Measurements from ENCODE around the gene UROC1. TPM values are rescaled to one million over a fixed set of nuclear protein-coding genes. Genes with fewer than 3 reads are reported as not detected.
A peak's percentile ranks its signal among the peaks of the same experiment; 100 is the strongest.

UROC1 gene
- total and polyA plus RNA-seq, 2 donors, result 0.07 to 0.38 TPM

DNA sequence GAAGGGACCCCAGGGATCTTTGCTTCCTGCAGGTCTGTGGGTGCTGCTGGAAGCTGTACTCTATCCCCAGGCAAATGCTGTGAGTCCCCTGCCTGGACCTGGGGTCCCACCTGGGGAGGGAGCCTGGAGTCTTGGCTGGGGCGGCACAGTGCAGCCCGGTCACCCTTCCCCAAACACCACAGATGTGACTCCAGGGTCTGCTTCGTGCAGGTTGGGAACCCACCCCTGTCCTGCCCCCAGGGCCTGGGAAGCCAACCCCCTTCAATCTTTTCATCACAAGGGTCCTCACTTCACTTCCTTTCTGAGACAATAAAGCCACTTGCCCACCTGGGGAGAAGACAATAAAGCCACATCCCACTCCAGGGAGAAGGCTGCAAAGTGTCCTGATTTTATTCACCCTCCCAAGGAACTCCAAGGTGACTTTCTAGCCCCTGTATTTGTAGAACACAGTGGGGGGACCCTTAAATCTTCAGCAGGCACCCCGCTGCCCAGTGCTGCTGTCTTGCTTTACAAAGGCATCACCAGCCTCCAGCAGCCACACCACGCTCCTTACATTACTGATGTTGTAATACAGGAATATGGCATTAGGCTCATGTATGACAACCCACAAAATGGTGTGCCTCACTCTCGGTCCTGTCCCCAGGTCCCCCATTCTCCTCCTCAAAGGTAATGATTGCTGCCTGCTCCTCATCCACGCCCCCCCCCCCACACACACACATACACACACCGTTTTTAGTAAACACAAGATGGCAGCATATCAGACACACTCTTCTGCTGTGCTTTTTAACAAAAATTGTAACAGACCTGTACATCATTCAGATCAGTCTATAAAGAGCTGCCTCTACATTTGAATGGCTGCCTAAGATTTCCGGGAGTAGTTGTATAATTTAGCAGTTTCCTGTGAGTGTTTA, 31.2 kb upstream of the UROC1 start:
- peak in 1 of 9 donors; percentile 15 for DNase-seq (ENCODE audit: low read depth in 6 of 9, low spot score in 9 of 9)
- Histone ChIP-seq H3K9me3 (ENCODE audit: control insufficient read depth in 2 of 2, insufficient read depth in 1 of 2, low read length in 1 of 2) (peaks cover 0 to 3% of the 10 kb centered on the region in 2 donors), H3K27ac (ENCODE audit: low read depth in 1 of 2, low read length in 1 of 2) (no peak overlapping the region), H3K27me3 (ENCODE audit: control insufficient read depth in 2 of 2, insufficient read depth in 1 of 2, low read length in 1 of 2) (no peaks in the 10 kb centered on the region), H3K4me3 (ENCODE audit: low read length in 2 of 2) (no peak overlapping the region), H3K4me1 (ENCODE audit: control insufficient read depth in 2 of 2, insufficient read depth in 2 of 2, low read length in 2 of 2) (peaks cover 0 to 16% of the 10 kb centered on the region in 2 donors), H3K36me3 (ENCODE audit: control insufficient read depth in 2 of 2, insufficient read depth in 2 of 2, low read length in 1 of 2) (no peaks in the 10 kb centered on the region)
- WGBS, result 75% methylated on average over 9 of the region's 9 CpGs

DNA sequence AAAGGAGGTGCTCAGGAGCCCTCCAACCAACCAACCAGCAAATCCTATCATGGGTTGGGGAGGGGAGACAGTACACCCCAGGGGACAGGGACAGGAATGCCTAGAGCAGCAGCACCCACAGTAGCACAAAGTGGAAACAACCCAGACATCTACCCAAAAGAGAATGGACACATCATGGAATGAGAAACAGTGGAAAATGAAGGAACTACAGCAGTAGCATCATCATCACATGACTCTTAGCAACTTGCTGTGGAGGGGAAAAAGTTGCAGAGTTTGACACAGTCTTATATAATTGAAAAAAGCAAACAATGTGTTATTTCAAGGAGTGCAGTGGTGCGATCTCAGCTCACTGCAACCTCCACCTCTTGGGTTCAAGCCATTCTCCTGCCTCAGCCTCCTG, 30.1 kb upstream of the UROC1 start:
- DNase-seq (ENCODE audit: low read depth in 6 of 9, low spot score in 9 of 9), result no peak
- H3K27me3 ChIP-seq (ENCODE audit: control insufficient read depth in 2 of 2, insufficient read depth in 1 of 2, low read length in 1 of 2), result no peaks in the 10 kb centered on the region
- peaks cover 0 to 16% of the 10 kb centered on the region in 2 donors for H3K4me1 ChIP-seq (ENCODE audit: control insufficient read depth in 2 of 2, insufficient read depth in 2 of 2, low read length in 2 of 2)
- no peaks in the 10 kb centered on the region for H3K36me3 ChIP-seq (ENCODE audit: control insufficient read depth in 2 of 2, insufficient read depth in 2 of 2, low read length in 1 of 2)
- WGBS, result 98% methylated on average over 1 of the region's 1 CpG
- H3K27ac ChIP-seq (ENCODE audit: low read depth in 1 of 2, low read length in 1 of 2), result no peak overlapping the region
- H3K9me3 ChIP-seq (ENCODE audit: control insufficient read depth in 2 of 2, insufficient read depth in 1 of 2, low read length in 1 of 2), result peaks cover 0 to under 1% of the 10 kb centered on the region in 2 donors
- no peak overlapping the region for H3K4me3 ChIP-seq (ENCODE audit: low read length in 2 of 2)

DNA sequence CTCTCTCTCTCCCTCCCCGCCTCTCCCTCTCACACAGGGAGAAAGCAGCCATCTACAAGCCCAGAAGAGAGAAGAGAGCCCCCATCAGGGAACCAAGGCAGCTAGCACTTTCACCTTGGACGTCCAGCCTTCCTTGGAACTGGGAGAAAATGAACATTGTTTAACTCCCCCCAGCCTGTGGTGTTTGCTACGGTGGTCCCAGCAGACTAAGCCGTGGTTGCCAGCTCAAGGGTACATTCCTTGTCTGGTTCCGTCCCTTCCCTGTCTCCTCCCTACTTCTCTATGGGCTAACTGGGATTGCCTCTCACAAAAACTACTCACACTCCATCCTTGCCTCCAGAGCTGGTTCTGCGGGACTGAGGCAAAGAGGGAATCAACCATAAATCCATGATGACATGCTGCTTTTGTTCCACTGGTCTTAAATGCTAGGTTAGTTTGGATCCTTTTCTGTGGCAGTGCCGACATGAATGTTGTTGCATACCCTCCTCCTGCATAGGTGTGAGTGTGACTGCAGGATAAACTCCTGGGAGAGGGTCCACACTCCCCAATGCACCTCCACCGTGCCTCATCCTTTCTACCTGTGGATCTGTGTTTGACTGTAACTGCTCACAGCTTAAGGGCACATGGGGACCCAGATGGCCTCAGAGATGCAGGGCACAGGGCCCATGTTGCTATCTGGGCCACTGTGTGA, 29.1 kb upstream of the UROC1 start:
- Histone ChIP-seq H3K9me3 (ENCODE audit: control insufficient read depth in 2 of 2, insufficient read depth in 1 of 2, low read length in 1 of 2) (peaks cover 0 to 4% of the 10 kb centered on the region in 2 donors), H3K4me1 (ENCODE audit: control insufficient read depth in 2 of 2, insufficient read depth in 2 of 2, low read length in 2 of 2) (peaks cover 0 to 16% of the 10 kb centered on the region in 2 donors), H3K4me3 (ENCODE audit: low read length in 2 of 2) (no peak overlapping the region), H3K27ac (ENCODE audit: low read depth in 1 of 2, low read length in 1 of 2) (no peak overlapping the region), H3K36me3 (ENCODE audit: control insufficient read depth in 2 of 2, insufficient read depth in 2 of 2, low read length in 1 of 2) (no peaks in the 10 kb centered on the region), H3K27me3 (ENCODE audit: control insufficient read depth in 2 of 2, insufficient read depth in 1 of 2, low read length in 1 of 2) (no peaks in the 10 kb centered on the region)
- 96% methylated on average over 8 of the region's 8 CpGs for WGBS
- no peak for DNase-seq (ENCODE audit: low read depth in 6 of 9, low spot score in 9 of 9)

DNA sequence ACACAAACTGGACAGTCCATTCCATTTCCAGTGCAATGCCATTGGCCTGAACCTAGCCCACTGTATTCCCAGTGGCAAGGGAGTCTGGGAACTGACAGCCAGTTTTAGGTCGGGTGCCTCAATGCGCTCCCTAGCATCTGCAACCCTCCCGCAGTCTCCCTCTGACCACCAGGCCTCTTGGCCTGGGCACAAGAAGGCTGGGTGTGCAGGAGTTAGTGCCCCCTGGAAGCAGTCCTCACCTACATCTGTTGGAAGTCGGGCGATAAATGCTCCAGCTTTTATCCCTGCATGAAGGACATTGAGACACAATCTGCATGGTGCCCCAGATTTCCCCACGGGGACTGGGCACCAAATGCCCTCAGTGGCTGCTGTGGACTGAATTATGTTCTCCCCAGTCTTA, 28.4 kb upstream of the UROC1 start:
- no peaks in the 10 kb centered on the region for H3K27me3 ChIP-seq (ENCODE audit: control insufficient read depth in 2 of 2, insufficient read depth in 1 of 2, low read length in 1 of 2)
- H3K36me3 ChIP-seq (ENCODE audit: control insufficient read depth in 2 of 2, insufficient read depth in 2 of 2, low read length in 1 of 2), result no peaks in the 10 kb centered on the region
- H3K27ac ChIP-seq (ENCODE audit: low read depth in 1 of 2, low read length in 1 of 2), result no peak overlapping the region
- WGBS, result 97% methylated on average over 6 of the region's 6 CpGs
- DNase-seq (ENCODE audit: low read depth in 6 of 9, low spot score in 9 of 9), result no peak
- no peak overlapping the region for H3K4me3 ChIP-seq (ENCODE audit: low read length in 2 of 2)
- H3K9me3 ChIP-seq (ENCODE audit: control insufficient read depth in 2 of 2, insufficient read depth in 1 of 2, low read length in 1 of 2), result peaks cover 0 to 4% of the 10 kb centered on the region in 2 donors
- peaks cover 2 to 15% of the 10 kb centered on the region in 2 donors for H3K4me1 ChIP-seq (ENCODE audit: control insufficient read depth in 2 of 2, insufficient read depth in 2 of 2, low read length in 2 of 2)

DNA sequence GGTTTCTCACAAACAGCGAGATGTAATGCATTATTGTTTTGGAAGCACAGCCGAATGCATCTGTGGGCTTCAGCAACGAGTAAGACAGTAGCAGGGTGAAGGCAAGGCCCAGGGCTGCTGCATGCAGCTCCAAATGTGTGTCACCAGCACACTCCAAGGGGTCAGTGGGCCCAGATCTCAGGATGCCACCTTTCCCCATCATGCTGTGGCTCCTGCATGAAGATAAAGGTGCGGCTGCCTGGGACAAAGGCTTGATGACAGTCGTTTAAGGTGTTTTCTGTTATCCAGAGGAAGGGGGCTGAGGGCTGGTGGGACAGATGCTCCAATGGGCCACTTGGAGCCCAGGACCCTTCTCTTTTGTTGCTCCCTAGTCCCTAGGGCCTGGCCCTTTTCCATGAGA, 28.0 kb upstream of the UROC1 start:
- Histone ChIP-seq H3K27ac (ENCODE audit: low read depth in 1 of 2, low read length in 1 of 2) (no peak overlapping the region), H3K4me1 (ENCODE audit: control insufficient read depth in 2 of 2, insufficient read depth in 2 of 2, low read length in 2 of 2) (peaks cover 4 to 19% of the 10 kb centered on the region in 2 donors), H3K9me3 (ENCODE audit: control insufficient read depth in 2 of 2, insufficient read depth in 1 of 2, low read length in 1 of 2) (peaks cover 0 to 4% of the 10 kb centered on the region in 2 donors), H3K36me3 (ENCODE audit: control insufficient read depth in 2 of 2, insufficient read depth in 2 of 2, low read length in 1 of 2) (no peaks in the 10 kb centered on the region), H3K4me3 (ENCODE audit: low read length in 2 of 2) (no peak overlapping the region), H3K27me3 (ENCODE audit: control insufficient read depth in 2 of 2, insufficient read depth in 1 of 2, low read length in 1 of 2) (no peaks in the 10 kb centered on the region)
- 90% methylated on average over 5 of the region's 5 CpGs for WGBS
- DNase-seq (ENCODE audit: low read depth in 6 of 9, low spot score in 9 of 9), result no peak

DNA sequence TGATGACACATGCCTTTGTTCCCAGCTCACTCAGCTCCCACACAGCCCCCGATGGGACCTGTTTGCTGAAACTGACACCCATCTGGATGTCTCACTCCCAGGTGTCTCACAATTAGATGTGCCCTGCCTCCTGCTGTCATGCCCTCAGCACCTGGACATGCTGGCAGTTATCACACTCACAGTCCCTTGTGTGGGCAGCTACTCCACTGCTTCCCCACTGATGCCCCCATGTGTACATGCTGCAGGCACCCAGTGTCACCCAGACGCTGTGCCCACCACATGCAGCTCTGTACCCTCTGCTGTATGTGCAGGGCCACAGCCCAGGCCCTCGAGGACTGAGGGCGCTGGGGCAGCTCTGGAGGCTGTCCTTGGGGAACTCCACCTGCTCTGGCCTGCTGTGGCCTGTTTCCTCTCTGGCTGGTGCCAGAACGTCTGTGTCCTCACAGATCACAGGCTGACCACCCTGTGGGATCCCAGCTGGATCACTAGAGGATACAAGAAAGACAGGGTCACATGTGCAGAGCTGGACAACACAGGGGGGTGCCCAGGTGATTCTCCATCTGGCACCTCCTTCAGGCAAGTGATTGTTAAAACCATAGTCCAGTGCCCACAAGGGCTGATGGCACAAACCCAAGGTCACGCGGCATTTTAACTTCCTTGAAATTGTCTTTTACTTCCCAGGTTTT, 27.2 kb upstream of the UROC1 start:
- H3K9me3 ChIP-seq (ENCODE audit: control insufficient read depth in 2 of 2, insufficient read depth in 1 of 2, low read length in 1 of 2), result peaks cover 0 to 6% of the 10 kb centered on the region in 2 donors
- WGBS, result 74% methylated on average over 7 of the region's 7 CpGs
- no peaks in the 10 kb centered on the region for H3K27me3 ChIP-seq (ENCODE audit: control insufficient read depth in 2 of 2, insufficient read depth in 1 of 2, low read length in 1 of 2)
- no peak overlapping the region for H3K27ac ChIP-seq (ENCODE audit: low read depth in 1 of 2, low read length in 1 of 2)
- peaks cover 4 to 25% of the 10 kb centered on the region in 2 donors for H3K4me1 ChIP-seq (ENCODE audit: control insufficient read depth in 2 of 2, insufficient read depth in 2 of 2, low read length in 2 of 2)
- H3K4me3 ChIP-seq (ENCODE audit: low read length in 2 of 2), result no peak overlapping the region
- H3K36me3 ChIP-seq (ENCODE audit: control insufficient read depth in 2 of 2, insufficient read depth in 2 of 2, low read length in 1 of 2), result no peaks in the 10 kb centered on the region
- no peak for DNase-seq (ENCODE audit: low read depth in 6 of 9, low spot score in 9 of 9)

DNA sequence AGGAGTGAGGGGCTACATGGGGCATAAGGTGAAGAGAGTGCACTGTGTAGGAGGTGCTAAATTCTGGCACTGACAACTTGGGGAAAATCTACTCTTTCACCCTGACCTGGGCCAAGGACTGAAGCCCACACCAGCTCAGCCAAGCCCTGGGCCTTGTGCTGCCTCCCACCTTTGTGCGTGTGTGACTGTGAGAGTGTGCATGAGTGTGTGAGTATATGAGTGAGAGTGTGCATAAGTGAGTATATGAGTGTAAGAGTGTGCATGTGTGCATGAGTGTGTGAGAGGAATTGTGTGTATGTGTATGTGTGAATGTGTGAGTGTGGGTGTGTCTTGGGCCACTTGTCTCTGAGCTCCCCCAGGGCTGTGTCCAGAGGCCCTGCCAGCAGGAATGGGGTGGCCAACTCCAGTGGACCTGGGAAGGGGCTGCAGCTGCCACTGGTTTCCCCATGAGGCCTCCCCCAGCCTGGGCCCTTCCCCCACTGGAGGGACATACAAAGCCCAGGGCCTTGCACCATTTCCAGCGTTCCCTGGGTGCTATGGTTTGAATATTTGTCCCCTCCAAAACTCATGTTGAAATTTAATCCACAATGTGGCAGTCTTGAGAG, 26.0 kb upstream of the UROC1 start:
- WGBS, result 99% methylated on average over 2 of the region's 2 CpGs
- no peaks in the 10 kb centered on the region for H3K27me3 ChIP-seq (ENCODE audit: control insufficient read depth in 2 of 2, insufficient read depth in 1 of 2, low read length in 1 of 2)
- DNase-seq (ENCODE audit: low read depth in 6 of 9, low spot score in 9 of 9), result no peak
- H3K4me3 ChIP-seq (ENCODE audit: low read length in 2 of 2), result no peak overlapping the region
- H3K27ac ChIP-seq (ENCODE audit: low read depth in 1 of 2, low read length in 1 of 2), result no peak overlapping the region
- H3K4me1 ChIP-seq (ENCODE audit: control insufficient read depth in 2 of 2, insufficient read depth in 2 of 2, low read length in 2 of 2), result peaks cover 4 to 25% of the 10 kb centered on the region in 2 donors
- no peaks in the 10 kb centered on the region for H3K36me3 ChIP-seq (ENCODE audit: control insufficient read depth in 2 of 2, insufficient read depth in 2 of 2, low read length in 1 of 2)
- H3K9me3 ChIP-seq (ENCODE audit: control insufficient read depth in 2 of 2, insufficient read depth in 1 of 2, low read length in 1 of 2), result peaks cover 0 to 6% of the 10 kb centered on the region in 2 donors

DNA sequence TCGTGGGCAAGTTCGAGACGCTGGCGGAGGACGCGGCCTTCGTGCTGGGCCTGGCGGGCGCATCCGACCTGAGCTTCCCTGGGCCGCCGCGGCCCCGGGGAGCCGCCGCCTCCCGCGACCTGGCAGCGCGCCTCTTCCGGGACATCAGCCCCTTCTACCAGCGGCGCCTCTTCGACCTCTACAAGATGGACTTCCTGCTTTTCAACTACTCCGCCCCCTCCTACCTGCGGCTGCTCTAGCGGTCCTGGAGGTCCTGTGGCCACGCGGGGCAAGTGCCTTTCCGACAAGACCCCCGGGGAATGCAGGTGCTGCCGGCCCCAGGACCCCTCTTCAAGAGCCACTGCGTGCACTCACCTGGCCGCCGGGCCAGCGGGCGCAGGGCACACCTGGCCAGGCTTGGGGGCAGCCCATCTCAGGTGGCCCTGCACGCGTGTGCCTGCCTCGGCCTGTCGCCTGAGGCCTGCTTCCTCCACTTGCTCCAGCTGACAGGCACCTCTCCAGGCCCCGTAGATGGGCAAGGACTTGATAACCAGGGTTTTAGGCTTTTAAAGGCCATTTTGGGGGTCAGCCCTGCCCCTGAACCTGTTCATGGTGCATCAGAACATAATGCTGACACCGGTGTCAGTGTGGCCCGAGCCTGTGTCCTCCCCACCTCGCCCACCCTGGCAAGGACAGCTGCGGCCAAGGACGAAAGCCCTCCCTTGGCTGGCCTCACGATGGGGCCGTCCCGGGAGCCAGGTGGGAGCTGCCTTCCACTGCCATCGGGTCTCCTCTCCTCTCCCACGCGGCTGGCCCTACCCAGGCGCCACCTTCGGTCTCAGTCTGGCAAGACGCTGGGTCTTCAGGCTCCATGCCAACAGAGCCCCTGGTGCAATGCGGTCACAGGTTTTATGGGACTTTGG, 25.0 kb upstream of the UROC1 start:
- 95% methylated on average over 57 of the region's 57 CpGs for WGBS
- peaks cover 4 to 25% of the 10 kb centered on the region in 2 donors for H3K4me1 ChIP-seq (ENCODE audit: control insufficient read depth in 2 of 2, insufficient read depth in 2 of 2, low read length in 2 of 2)
- H3K4me3 ChIP-seq (ENCODE audit: low read length in 2 of 2), result no peak overlapping the region
- H3K36me3 ChIP-seq (ENCODE audit: control insufficient read depth in 2 of 2, insufficient read depth in 2 of 2, low read length in 1 of 2), result no peaks in the 10 kb centered on the region
- peaks cover 0 to 6% of the 10 kb centered on the region in 2 donors for H3K9me3 ChIP-seq (ENCODE audit: control insufficient read depth in 2 of 2, insufficient read depth in 1 of 2, low read length in 1 of 2)
- H3K27ac ChIP-seq (ENCODE audit: low read depth in 1 of 2, low read length in 1 of 2), result no peak overlapping the region
- H3K27me3 ChIP-seq (ENCODE audit: control insufficient read depth in 2 of 2, insufficient read depth in 1 of 2, low read length in 1 of 2), result no peaks in the 10 kb centered on the region
- DNase-seq (ENCODE audit: low read depth in 6 of 9, low spot score in 9 of 9), result no peak

Data from thymus (tissue), 11 donors.